GM18508 (cell line): ENCODE measurements around the gene MBNL1.

ENCODE experiments used
- ATAC-seq: cut with Tn5 transposase; IDR thresholded peaks from one replicate; pipeline ENCODE4 v1.9.1; 2021; ENCODE audit warnings: moderate number of reproducible peaks; ENCODE audit not compliant: insufficient read depth, unreplicated experiment

MBNL1 gene

GRCh38 chr3:152338159-152338720, 69.5 kb downstream of the MBNL1 start:
- no peak for ATAC-seq

- no peak for ATAC-seq
Observed at GRCh38 chr3:152339881-152340505, 71.3 kb downstream of the MBNL1 start.

DNA sequence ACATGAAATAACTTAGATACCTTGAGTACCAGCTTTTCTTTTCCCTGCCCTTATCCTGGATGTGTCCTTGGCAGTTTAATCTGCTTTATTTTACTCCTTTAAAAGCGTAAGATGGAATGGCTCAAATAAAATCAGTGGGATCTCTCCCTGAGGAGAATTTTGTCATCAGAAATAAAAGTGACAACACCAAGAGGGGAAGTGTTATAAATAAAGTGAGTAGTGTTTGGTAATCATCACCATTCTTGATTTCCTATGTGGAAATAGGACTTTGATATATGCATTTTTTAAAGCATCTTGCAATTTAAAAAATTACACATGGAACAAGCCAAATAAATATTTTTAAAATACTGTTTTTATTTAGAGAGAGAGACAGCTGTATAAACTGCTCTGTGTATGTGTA, 76.5 kb downstream of the MBNL1 start:
- ATAC-seq = no peak

DNA sequence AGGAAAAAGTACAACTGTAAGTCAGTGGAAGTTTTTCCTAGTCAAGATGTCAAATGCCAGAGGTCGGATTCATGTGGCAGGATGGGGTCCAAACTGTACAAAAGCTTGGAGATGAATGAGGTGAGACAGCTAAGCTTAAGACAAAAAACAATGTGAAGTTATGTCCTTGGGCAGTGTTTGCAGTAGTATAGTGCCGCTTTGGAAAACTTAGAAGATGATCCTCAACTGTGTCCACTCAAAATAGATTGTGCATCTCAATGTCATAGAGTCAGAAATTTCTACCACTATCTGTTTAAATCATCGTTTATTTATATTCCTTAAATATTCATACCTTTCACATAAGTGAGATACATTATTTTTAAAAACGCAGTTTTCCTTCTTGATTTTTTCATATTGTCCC, 77.3 kb downstream of the MBNL1 start:
- no peak for ATAC-seq

DNA sequence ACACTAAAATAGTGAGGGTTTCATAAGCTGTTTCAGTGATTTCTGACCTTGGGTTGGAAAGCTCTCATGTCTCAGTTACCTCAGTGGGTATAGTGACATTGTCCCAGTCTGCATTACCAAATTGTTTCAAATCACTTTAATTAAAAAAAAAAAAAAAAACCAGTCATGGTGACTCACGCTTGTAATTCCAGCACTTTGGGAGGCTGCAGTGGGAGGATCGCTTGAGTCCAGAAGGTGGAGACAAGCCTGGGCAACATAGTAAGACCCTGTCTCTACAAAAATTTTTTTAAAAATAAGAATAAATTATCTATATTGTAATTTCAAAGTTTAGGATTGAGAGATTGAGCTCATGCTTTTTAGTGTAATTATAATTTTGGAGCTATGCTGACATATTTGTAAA, 78.0 kb downstream of the MBNL1 start:
- no peak for ATAC-seq

GRCh38 chr3:152348436-152349177, 79.9 kb downstream of the MBNL1 start:
- no peak for ATAC-seq

- ATAC-seq = no peak
Observed at GRCh38 chr3:152349392-152349791, 80.7 kb downstream of the MBNL1 start.

GRCh38 chr3:152350139-152350538, 81.4 kb downstream of the MBNL1 start:
- ATAC-seq = no peak

GRCh38 chr3:152350776-152351175, 82.0 kb downstream of the MBNL1 start:
- ATAC-seq = no peak

DNA sequence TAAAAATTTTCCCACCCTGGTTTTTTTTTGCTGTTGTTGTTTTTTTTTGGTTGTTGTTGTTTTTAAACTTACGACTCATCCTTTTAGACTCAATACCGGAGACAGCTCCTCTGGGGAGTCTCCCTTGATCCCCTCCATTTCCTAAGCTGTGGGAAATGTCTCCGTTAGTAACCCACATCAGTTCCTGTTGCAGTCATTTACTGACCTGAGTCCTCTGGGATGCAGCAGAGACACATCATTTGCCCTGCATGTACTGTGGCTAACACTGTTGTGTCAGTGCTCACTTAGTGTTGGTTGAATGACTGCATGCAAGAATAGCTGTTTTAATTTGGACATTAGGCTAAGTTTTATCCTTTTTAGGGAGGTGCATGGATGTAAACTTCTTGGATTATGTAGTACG, 83.8 kb downstream of the MBNL1 start:
- no peak for ATAC-seq

DNA sequence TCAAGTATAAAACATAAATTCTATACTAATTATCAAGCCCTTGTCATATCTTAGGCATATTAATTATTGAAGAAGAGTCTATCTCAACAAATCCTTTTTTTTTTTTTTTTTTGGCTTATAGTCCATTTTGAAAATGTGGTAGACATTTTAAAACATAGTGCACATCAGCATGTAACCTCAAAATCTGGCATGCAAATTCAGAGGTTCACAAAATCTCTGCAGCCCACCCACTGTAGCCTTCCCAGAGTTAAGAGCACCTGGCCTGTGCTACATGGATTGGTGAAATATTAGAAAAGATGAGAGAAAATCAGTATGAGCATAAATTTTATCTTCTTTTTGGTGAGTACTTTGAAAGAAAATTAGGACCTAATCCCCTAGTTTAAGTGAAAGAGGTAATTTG, 84.8 kb downstream of the MBNL1 start:
- ATAC-seq = no peak

GRCh38 chr3:152355744-152356665, 87.3 kb downstream of the MBNL1 start:
- ATAC-seq = no peak

GRCh38 chr3:152356870-152357276, 88.1 kb downstream of the MBNL1 start:
- ATAC-seq = peak; percentile 71

- no peak for ATAC-seq
Observed at GRCh38 chr3:152357587-152357986, 88.9 kb downstream of the MBNL1 start.

DNA sequence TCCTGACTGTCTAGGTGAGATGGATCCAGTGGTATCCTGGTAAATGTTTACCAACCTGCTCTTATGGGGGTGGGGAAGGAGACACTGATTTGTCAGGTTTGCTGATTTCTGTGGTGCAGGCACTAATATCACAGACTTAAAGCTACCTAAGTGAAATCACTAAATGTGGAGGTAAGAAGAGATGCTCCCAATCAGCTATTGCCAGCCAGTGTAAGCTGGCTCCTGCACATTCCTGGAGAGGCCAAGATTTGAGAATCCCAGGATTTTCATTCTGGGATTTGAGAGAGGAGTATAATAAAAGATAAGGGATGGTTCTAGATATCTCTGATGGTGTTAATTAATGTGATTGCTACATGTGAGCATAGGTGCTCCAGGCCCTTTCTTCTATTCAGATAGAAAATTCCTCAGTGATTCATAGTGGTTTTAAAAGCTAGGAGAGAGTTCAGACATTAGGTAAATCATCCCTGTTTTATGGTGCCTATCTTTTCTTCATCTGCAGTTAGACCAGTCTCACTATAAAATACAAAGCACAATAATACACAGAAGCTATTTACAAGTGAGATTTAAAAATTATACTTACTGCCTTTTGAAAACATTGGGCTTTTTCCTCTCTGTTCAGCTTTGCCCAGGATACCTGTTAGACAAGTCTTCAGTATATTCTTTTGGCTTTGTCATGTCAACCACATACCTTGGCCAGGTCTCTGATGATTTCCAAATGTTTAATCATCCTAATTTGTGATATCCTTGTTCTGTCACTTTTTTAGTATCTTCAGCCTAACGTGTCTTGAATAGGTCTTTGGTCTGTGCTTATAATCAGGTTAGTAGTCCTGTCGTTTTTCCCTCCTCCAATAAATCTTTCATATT, 90.9 kb downstream of the MBNL1 start:
- no peak for ATAC-seq

DNA sequence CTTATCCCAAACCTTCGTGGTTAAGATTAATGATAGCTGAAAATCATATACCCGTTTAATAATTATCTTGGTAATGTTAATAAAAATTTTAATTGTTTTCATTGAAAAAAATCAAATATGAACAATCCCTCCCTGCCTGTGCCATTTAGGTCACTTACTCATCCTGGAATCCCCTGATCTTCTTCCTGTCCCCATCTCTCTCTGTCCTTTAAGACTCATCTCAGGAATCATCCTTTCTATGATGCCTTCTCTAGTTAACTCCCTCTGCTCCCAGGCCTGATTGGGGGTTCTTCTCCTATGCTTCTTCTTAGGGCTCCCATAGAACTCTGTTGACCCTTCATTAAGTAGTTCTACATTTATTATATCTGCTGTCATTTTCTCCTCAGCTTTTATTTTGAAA, 91.6 kb downstream of the MBNL1 start:
- ATAC-seq = no peak

- ATAC-seq = no peak
Observed at GRCh38 chr3:152360966-152361365, 92.2 kb downstream of the MBNL1 start.

DNA sequence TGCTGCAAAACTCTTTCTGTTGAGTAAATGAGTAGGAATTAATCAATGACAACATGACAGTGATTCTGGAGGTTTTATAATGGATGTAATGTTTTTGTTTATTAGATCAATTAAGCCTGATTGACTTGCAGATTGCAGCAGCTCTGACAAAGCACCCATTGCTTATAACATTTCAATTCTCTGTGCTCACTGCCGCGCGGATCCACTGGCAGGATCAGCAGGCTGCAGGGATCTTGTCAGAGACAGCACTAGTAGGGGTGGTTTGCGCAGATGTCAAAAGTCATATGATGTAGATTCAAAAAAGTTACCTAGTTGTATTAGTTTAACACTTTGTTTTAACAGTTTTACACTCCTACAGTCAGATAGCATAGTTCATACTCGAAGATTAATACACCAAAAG, 93.4 kb downstream of the MBNL1 start:
- no peak for ATAC-seq

- ATAC-seq = no peak
Observed at GRCh38 chr3:152364237-152364636, 95.5 kb downstream of the MBNL1 start.

- ATAC-seq = no peak
Observed at GRCh38 chr3:152365126-152365525, 96.4 kb downstream of the MBNL1 start.
